Tibial nerve (tissue), 4 donors: ENCODE data around the gene EYS. TPM values are rescaled to one million over a fixed set of nuclear protein-coding genes. Genes with fewer than 3 reads are reported as not detected.

ENCODE experiments used
- DNase-seq, 2 donors: peaks; one replicate each; pipeline ENCODE4 v3.0.0-alpha.2; 2019; ENCODE audit warnings: low spot score in 2 of 2
- H3K27ac ChIP-seq, 4 donors: fragments of 200-600 bp; sonication (generic) in 3 of 4; one replicate each; pipeline ENCODE4 v1.5.1; 2017 to 2019; ENCODE audit warnings: mild to moderate bottlenecking in 1 of 4
- H3K27me3 ChIP-seq, 2 donors: fragments of 200-600 bp; sonication (generic) in 1 of 2; one replicate each; pipeline versions ENCODE4 v1.5.1 to v1.6.0; 2017 to 2019
- H3K36me3 ChIP-seq, 3 donors: fragments of 200-600 bp; sonication (generic); one replicate each; pipeline ENCODE4 v1.5.1; 2018 to 2019
- H3K4me1 ChIP-seq, 4 donors: fragments of 200-600 bp; sonication (generic) in 3 of 4; one replicate each; pipeline ENCODE4 v1.5.1; 2017 to 2019
- H3K4me3 ChIP-seq, 4 donors: fragments of 200-600 bp; sonication (generic) in 3 of 4; one replicate each; pipeline ENCODE4 v1.5.1; 2017 to 2019; ENCODE audit warnings: mild to moderate bottlenecking in 1 of 4, moderate library complexity in 1 of 4
- H3K9me3 ChIP-seq, 4 donors: fragments of 200-600 bp; sonication (generic) in 3 of 4; one replicate each; pipeline ENCODE4 v1.5.1; 2017 to 2019
- EP300 ChIP-seq, 2 donors: sonication (generic); formaldehyde crosslinking; IDR thresholded peaks; one replicate each; pipeline ENCODE4 v1.6.1; 2017; ENCODE audit warnings: antibody characterized with exemption in 2 of 2, mild to moderate bottlenecking in 1 of 2
- POLR2A ChIP-seq, 2 donors: fragments of 450-650 bp; IDR thresholded peaks; one replicate each; pipeline ENCODE4 v1.6.1; 2017; ENCODE audit warnings: antibody characterized with exemption in 2 of 2, mild to moderate bottlenecking in 2 of 2, moderate library complexity in 2 of 2
- WGBS, 2 donors: methylation state at CpG; one replicate each; pipeline ENCODE4 v1.1.5; 2018; 5-methylcytosine and 5-hydroxymethylcytosine counted together
- total RNA-seq, 4 donors: library from RNA; depleted of rRNA; stranded (reverse); fragments of >200 nt; gene quantifications; one replicate each; pipeline ENCODE4 v1.1.0, GENCODE V29; 2016
- TF ChIP-seq, protein P1 (sequence below), 5 experiments: fragments of 200-600 bp in 3 of 5; fragments of 450-650 bp in 2 of 5; sonication (generic) in 3 of 5; IDR thresholded peaks; one replicate each; pipeline ENCODE4 v1.5.1; 2016 to 2019; ENCODE audit warnings: antibody characterized with exemption in 5 of 5, mild to moderate bottlenecking in 3 of 5, moderate library complexity in 2 of 5

The EYS gene
- total RNA-seq, 4 donors from 2014 or later: under 0.01 to 4.5 (median 0.39) TPM; not detected in 1

- Histone ChIP-seq H3K27me3 (no peaks in the 10 kb centered on the region), H3K4me1 (no peaks in the 10 kb centered on the region), H3K36me3 (no peaks in the 10 kb centered on the region), H3K27ac (no peak overlapping the region), H3K4me3 (no peak overlapping the region), H3K9me3 (no peaks in the 10 kb centered on the region)
- TF ChIP-seq EP300 (IDR thresholded peaks at IDR 0.05) (no peak), POLR2A (IDR thresholded peaks at IDR 0.05) (no peak)
- TF ChIP-seq, protein P1, sequence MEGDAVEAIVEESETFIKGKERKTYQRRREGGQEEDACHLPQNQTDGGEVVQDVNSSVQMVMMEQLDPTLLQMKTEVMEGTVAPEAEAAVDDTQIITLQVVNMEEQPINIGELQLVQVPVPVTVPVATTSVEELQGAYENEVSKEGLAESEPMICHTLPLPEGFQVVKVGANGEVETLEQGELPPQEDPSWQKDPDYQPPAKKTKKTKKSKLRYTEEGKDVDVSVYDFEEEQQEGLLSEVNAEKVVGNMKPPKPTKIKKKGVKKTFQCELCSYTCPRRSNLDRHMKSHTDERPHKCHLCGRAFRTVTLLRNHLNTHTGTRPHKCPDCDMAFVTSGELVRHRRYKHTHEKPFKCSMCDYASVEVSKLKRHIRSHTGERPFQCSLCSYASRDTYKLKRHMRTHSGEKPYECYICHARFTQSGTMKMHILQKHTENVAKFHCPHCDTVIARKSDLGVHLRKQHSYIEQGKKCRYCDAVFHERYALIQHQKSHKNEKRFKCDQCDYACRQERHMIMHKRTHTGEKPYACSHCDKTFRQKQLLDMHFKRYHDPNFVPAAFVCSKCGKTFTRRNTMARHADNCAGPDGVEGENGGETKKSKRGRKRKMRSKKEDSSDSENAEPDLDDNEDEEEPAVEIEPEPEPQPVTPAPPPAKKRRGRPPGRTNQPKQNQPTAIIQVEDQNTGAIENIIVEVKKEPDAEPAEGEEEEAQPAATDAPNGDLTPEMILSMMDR (IDR thresholded peaks at IDR 0.05): no peak
- no peak for DNase-seq
- WGBS, 2 donors: 78 to 81% methylated on average over 1 of the region's 1 CpG
These were observed 1632.0 kb downstream of the EYS start for GRCh38 chr6:64074981-64075380.

GRCh38 chr6:64072686-64073085 lies 1634.3 kb downstream of the EYS start:
- H3K27me3 ChIP-seq: no peaks in the 10 kb centered on the region
- H3K9me3 ChIP-seq: no peaks in the 10 kb centered on the region
- TF ChIP-seq EP300 (IDR thresholded peaks at IDR 0.05) (no peak), POLR2A (IDR thresholded peaks at IDR 0.05) (no peak)
- TF ChIP-seq, protein P1 (IDR thresholded peaks at IDR 0.05): no peak
- H3K27ac ChIP-seq: no peak overlapping the region
- 39 to 47% methylated on average over 1 of the region's 1 CpG for WGBS, 2 donors
- no peak for DNase-seq
- H3K4me1 ChIP-seq: no peaks in the 10 kb centered on the region
- no peaks in the 10 kb centered on the region for H3K36me3 ChIP-seq
- no peak overlapping the region for H3K4me3 ChIP-seq

DNA sequence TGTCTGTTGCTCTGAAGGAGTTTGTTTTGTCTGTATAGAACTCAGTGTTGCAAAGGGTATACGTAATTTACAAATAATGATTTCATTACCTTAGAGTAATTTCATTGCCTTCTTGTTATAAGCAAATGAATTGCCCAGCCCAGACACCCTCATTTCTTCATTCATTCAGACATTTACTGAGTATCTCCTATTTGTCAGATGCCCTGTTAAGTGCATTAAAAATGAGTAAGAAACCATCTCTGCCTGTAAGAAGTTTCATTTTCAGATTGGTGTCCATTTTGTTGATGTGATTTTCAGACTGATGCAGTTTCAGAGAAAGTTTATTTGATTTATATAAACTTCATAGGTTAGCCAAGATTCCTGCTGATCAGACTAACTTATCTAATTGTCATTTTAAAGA lies 1642.1 kb downstream of the EYS start:
- no peak for DNase-seq
- no peaks in the 10 kb centered on the region for H3K4me1 ChIP-seq
- H3K4me3 ChIP-seq: no peak overlapping the region
- no peak overlapping the region for H3K27ac ChIP-seq
- no peaks in the 10 kb centered on the region for H3K9me3 ChIP-seq
- H3K27me3 ChIP-seq: no peaks in the 10 kb centered on the region
- 63 to 76% methylated on average over 1 of the region's 1 CpG for WGBS, 2 donors
- TF ChIP-seq, protein P1 (IDR thresholded peaks at IDR 0.05): no peak
- no peak for TF ChIP-seq EP300 (IDR thresholded peaks at IDR 0.05)
- TF ChIP-seq POLR2A (IDR thresholded peaks at IDR 0.05): no peak
- H3K36me3 ChIP-seq: no peaks in the 10 kb centered on the region

DNA sequence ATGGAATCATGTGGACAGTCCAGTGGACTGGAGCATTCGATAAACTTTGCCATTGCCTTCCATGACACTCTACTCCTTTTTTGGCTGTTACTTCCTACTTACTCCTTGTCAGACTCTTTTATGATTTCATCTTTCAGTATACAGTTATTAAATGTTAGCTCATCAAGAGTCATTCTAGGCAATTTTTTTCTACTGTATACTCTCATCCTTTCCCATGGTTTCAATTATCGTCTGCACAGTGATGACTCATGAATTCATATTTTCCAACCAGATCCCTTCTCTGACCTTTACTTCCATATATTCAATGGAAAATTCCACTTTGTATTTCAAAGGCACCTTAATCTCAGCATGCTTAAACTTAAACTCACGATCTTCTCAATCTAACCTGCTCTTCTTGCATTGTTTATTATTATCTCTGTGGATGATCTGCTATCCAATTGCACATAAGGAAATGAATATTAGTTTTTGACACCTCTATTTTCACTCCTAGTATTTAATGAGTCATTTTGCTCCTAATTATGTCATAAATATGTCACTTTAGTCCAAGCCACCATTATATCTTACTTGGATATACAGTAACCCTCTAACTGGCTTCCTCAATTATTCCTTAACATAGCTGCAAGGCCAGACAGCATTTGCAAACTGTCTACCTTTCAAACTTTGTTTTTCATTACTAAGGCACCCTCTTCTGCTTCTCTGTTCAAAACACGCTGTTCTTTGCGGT lies 1643.9 kb downstream of the EYS start:
- no peaks in the 10 kb centered on the region for H3K36me3 ChIP-seq
- H3K9me3 ChIP-seq: no peaks in the 10 kb centered on the region
- H3K4me1 ChIP-seq: no peaks in the 10 kb centered on the region
- 83 to 86% methylated on average over 5 of the region's 5 CpGs for WGBS, 2 donors
- H3K27me3 ChIP-seq: no peaks in the 10 kb centered on the region
- no peak overlapping the region for H3K27ac ChIP-seq
- TF ChIP-seq, protein P1 (IDR thresholded peaks at IDR 0.05): no peak
- TF ChIP-seq EP300 (IDR thresholded peaks at IDR 0.05) (no peak), POLR2A (IDR thresholded peaks at IDR 0.05) (no peak)
- no peak for DNase-seq
- no peak overlapping the region for H3K4me3 ChIP-seq

GRCh38 chr6:64054861-64055260 lies 1652.2 kb downstream of the EYS start:
- no peaks in the 10 kb centered on the region for H3K27me3 ChIP-seq
- TF ChIP-seq POLR2A (IDR thresholded peaks at IDR 0.05): no peak
- no peak for TF ChIP-seq EP300 (IDR thresholded peaks at IDR 0.05)
- TF ChIP-seq, protein P1 (IDR thresholded peaks at IDR 0.05): no peak
- no peak overlapping the region for H3K27ac ChIP-seq
- no peak overlapping the region for H3K4me3 ChIP-seq
- no peaks in the 10 kb centered on the region for H3K4me1 ChIP-seq
- 57 to 64% methylated on average over 1 of the region's 1 CpG for WGBS, 2 donors
- H3K36me3 ChIP-seq: no peaks in the 10 kb centered on the region
- DNase-seq: no peak
- H3K9me3 ChIP-seq: no peaks in the 10 kb centered on the region
